Measurements from ENCODE around the gene C8A. TPM values are rescaled to one million over a fixed set of nuclear protein-coding genes. Genes with fewer than 3 reads are reported as not detected.

Gene C8A
- total and polyA plus RNA-seq, 2 of the 13 experiments (the other 11 are each of a cell fraction or from before 2014, with no cell fraction given), result 10.5 to 15.0 TPM

DNA sequence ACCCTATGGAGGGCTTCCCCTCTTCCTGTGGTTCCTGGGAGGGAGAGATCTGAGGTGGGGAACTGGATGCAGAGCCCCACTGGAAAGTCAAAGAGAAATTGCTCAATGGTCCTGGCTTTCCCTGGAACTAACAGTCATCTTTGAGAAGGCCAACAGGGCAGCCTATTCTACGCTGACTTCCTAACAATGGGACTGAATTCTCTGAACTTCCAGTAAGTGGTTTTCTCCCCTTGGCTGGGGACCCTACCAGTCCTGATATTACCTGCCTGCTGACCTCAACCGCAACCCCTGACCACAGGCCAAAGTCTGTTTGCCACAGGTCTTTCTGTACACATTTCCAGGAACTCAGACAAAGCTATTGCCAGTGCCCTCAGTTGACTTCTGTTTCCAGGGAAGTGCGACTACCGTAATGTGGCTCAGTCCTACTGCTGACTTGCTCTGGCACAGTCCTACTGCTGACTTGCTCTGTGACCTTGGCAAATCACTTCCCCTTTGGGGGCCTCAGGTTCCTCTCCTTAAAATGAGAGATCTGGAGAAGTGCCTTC is 55.9 kb downstream of the C8A start (continued):
- TF ChIP-seq, protein P1, sequence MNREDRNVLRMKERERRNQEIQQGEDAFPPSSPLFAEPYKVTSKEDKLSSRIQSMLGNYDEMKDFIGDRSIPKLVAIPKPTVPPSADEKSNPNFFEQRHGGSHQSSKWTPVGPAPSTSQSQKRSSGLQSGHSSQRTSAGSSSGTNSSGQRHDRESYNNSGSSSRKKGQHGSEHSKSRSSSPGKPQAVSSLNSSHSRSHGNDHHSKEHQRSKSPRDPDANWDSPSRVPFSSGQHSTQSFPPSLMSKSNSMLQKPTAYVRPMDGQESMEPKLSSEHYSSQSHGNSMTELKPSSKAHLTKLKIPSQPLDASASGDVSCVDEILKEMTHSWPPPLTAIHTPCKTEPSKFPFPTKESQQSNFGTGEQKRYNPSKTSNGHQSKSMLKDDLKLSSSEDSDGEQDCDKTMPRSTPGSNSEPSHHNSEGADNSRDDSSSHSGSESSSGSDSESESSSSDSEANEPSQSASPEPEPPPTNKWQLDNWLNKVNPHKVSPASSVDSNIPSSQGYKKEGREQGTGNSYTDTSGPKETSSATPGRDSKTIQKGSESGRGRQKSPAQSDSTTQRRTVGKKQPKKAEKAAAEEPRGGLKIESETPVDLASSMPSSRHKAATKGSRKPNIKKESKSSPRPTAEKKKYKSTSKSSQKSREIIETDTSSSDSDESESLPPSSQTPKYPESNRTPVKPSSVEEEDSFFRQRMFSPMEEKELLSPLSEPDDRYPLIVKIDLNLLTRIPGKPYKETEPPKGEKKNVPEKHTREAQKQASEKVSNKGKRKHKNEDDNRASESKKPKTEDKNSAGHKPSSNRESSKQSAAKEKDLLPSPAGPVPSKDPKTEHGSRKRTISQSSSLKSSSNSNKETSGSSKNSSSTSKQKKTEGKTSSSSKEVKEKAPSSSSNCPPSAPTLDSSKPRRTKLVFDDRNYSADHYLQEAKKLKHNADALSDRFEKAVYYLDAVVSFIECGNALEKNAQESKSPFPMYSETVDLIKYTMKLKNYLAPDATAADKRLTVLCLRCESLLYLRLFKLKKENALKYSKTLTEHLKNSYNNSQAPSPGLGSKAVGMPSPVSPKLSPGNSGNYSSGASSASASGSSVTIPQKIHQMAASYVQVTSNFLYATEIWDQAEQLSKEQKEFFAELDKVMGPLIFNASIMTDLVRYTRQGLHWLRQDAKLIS (CRISPR knock-in tag; IDR thresholded peaks at IDR 0.05), result no peak
- TF ChIP-seq, protein P2, sequence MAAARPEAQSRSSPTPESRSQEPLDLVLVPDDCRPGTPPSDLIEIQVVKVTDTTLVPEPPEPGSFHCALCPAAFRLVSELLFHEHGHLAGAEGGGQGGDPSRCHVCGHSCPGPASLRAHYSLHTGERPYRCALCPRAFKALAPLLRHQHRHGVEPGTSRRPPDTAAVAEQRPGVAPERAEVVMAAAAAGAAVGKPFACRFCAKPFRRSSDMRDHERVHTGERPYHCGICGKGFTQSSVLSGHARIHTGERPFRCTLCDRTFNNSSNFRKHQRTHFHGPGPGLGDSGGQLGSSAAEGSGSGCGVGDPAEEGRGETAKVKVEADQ (CRISPR knock-in tag; IDR thresholded peaks at IDR 0.05; ENCODE audit: borderline replicate concordance), result 0 out of 2 replicates have a peak, but pooled peaks have one; percentile 46
- TF ChIP-seq GABPB1 (CRISPR knock-in tag; IDR thresholded peaks at IDR 0.05) (peak; percentile 60), ZNF20 (CRISPR knock-in tag; IDR thresholded peaks at IDR 0.05) (no peak), PAF1 (CRISPR knock-in tag; IDR thresholded peaks at IDR 0.05) (no peak), ZNF543 (CRISPR knock-in tag; IDR thresholded peaks at IDR 0.05) (0 out of 2 replicates have a peak, but pooled peaks have one; percentile 43), SOX5 (CRISPR knock-in tag; IDR thresholded peaks at IDR 0.05; ENCODE audit: borderline replicate concordance) (peak; percentile 97), GTF3A (CRISPR knock-in tag; conservative IDR thresholded peaks at IDR 0.05) (no peak), HNF4G (IDR thresholded peaks at IDR 0.05; ENCODE audit: borderline replicate concordance, low read depth, low read length) (peak; percentile 97), HNF4G (CRISPR knock-in tag; IDR thresholded peaks at IDR 0.05; ENCODE audit: borderline replicate concordance, low read depth) (peak; percentile 99), TCF7L2 (IDR thresholded peaks at IDR 0.05; ENCODE audit: low read depth, low read length) (0 out of 2 replicates have a peak, but pooled peaks have one; percentile 20), RARA (CRISPR knock-in tag; IDR thresholded peaks at IDR 0.05) (peak; percentile 100), PCBP2 (optimal IDR thresholded peaks at IDR 0.05; ENCODE audit: low read depth, low read length, poor library complexity, severe bottlenecking) (no peak)
- TF ChIP-seq, protein P3, sequence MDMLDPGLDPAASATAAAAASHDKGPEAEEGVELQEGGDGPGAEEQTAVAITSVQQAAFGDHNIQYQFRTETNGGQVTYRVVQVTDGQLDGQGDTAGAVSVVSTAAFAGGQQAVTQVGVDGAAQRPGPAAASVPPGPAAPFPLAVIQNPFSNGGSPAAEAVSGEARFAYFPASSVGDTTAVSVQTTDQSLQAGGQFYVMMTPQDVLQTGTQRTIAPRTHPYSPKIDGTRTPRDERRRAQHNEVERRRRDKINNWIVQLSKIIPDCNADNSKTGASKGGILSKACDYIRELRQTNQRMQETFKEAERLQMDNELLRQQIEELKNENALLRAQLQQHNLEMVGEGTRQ (IDR thresholded peaks at IDR 0.05; ENCODE audit: low read depth, low read length), result no peak
- TF ChIP-seq, protein P3 (CRISPR knock-in tag; IDR thresholded peaks at IDR 0.05; ENCODE audit: borderline replicate concordance), result no peak
- TF ChIP-seq, protein P4, sequence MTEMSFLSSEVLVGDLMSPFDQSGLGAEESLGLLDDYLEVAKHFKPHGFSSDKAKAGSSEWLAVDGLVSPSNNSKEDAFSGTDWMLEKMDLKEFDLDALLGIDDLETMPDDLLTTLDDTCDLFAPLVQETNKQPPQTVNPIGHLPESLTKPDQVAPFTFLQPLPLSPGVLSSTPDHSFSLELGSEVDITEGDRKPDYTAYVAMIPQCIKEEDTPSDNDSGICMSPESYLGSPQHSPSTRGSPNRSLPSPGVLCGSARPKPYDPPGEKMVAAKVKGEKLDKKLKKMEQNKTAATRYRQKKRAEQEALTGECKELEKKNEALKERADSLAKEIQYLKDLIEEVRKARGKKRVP (CRISPR knock-in tag; IDR thresholded peaks at IDR 0.05), result peak in 1 of 2 experiments; percentile 88; a peak in 2 of 4 replicates
- TF ChIP-seq, protein P5, sequence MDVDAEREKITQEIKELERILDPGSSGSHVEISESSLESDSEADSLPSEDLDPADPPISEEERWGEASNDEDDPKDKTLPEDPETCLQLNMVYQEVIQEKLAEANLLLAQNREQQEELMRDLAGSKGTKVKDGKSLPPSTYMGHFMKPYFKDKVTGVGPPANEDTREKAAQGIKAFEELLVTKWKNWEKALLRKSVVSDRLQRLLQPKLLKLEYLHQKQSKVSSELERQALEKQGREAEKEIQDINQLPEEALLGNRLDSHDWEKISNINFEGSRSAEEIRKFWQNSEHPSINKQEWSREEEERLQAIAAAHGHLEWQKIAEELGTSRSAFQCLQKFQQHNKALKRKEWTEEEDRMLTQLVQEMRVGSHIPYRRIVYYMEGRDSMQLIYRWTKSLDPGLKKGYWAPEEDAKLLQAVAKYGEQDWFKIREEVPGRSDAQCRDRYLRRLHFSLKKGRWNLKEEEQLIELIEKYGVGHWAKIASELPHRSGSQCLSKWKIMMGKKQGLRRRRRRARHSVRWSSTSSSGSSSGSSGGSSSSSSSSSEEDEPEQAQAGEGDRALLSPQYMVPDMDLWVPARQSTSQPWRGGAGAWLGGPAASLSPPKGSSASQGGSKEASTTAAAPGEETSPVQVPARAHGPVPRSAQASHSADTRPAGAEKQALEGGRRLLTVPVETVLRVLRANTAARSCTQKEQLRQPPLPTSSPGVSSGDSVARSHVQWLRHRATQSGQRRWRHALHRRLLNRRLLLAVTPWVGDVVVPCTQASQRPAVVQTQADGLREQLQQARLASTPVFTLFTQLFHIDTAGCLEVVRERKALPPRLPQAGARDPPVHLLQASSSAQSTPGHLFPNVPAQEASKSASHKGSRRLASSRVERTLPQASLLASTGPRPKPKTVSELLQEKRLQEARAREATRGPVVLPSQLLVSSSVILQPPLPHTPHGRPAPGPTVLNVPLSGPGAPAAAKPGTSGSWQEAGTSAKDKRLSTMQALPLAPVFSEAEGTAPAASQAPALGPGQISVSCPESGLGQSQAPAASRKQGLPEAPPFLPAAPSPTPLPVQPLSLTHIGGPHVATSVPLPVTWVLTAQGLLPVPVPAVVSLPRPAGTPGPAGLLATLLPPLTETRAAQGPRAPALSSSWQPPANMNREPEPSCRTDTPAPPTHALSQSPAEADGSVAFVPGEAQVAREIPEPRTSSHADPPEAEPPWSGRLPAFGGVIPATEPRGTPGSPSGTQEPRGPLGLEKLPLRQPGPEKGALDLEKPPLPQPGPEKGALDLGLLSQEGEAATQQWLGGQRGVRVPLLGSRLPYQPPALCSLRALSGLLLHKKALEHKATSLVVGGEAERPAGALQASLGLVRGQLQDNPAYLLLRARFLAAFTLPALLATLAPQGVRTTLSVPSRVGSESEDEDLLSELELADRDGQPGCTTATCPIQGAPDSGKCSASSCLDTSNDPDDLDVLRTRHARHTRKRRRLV (CRISPR knock-in tag; IDR thresholded peaks at IDR 0.05), result no peak

All from HepG2 (cell line).